DND-41 (cell line): Measurements from ENCODE around the gene TPM4.
"Not testable (repeated sequence)": the region's sequence is repeated elsewhere in the genome, so short reads cannot be mapped to it uniquely, and the experiment has no call there.

Source experiments
- ATAC-seq: fragments of 200-7000 bp; cut with Tn5 transposase; 3 replicates; pipeline ENCODE4 v1.9.1; 2021; ENCODE audit warnings: low read depth; ENCODE audit not compliant: insufficient read depth
- DNase-seq: peaks from one replicate; pipeline ENCODE4 v3.0.0-alpha.2; 2020
- H2AFZ ChIP-seq: 2 replicates; pipeline ENCODE4 v1.6.0; 2012; ENCODE audit warnings: low read depth, low read length
- H3K27ac ChIP-seq: 2 replicates; pipeline ENCODE4 v1.5.1; 2012; ENCODE audit warnings: low read length, inconsistent platforms
- H3K27me3 ChIP-seq: fragments of 200-600 bp; sonication (generic); 2 replicates; pipeline ENCODE4 v1.6.0; 2012; ENCODE audit warnings: low read length, mild to moderate bottlenecking, inconsistent platforms; ENCODE audit not compliant: insufficient read depth, poor library complexity
- H3K36me3 ChIP-seq: 2 replicates; pipeline ENCODE4 v1.5.1; 2012; ENCODE audit warnings: low read length, inconsistent platforms; ENCODE audit not compliant: insufficient read depth
- H3K4me1 ChIP-seq: 2 replicates; pipeline ENCODE4 v1.5.1; 2012; ENCODE audit warnings: mild to moderate bottlenecking, low read length; ENCODE audit not compliant: insufficient read depth
- H3K4me2 ChIP-seq: 2 replicates; pipeline ENCODE4 v1.6.0; 2012; ENCODE audit warnings: mild to moderate bottlenecking, moderate library complexity, low read length, inconsistent platforms; ENCODE audit not compliant: insufficient read depth
- H3K4me3 ChIP-seq, 2 experiments: fragments of 200-600 bp in 1 of 2; shearing (Covaris generic) in 1 of 2; 2 replicates each; pipeline ENCODE4 v1.5.1; 2012 to 2016; ENCODE audit warnings: inconsistent platforms in 2 of 2, low read length in 2 of 2, mild to moderate bottlenecking in 2 of 2, low read depth in 1 of 2, moderate library complexity in 1 of 2
- H3K79me2 ChIP-seq: 2 replicates; pipeline ENCODE4 v1.6.0; 2012; ENCODE audit warnings: low read length, inconsistent platforms; ENCODE audit not compliant: insufficient read depth
- H3K9ac ChIP-seq: 2 replicates; pipeline ENCODE4 v1.6.0; 2012; ENCODE audit warnings: low read depth, mild to moderate bottlenecking, inconsistent platforms, low read length, moderate library complexity
- H3K9me3 ChIP-seq: 2 replicates; pipeline ENCODE4 v1.5.1; 2012; ENCODE audit warnings: low read length, moderate library complexity, mild to moderate bottlenecking, inconsistent platforms; ENCODE audit not compliant: insufficient read depth, severe bottlenecking
- H4K20me1 ChIP-seq: 2 replicates; pipeline ENCODE4 v1.6.0; 2012; ENCODE audit warnings: low read length; ENCODE audit not compliant: insufficient read depth
- EZH2 ChIP-seq: IDR thresholded peaks from 3 replicates; pipeline ENCODE4 v1.6.1; 2012; ENCODE audit warnings: borderline replicate concordance, low read depth, mild to moderate bottlenecking, moderate library complexity, low read length, inconsistent platforms; ENCODE audit not compliant: severe bottlenecking
- TF ChIP-seq, protein P1 (sequence below): IDR thresholded peaks from 2 replicates; pipeline ENCODE4 v1.5.1; 2012; ENCODE audit warnings: borderline replicate concordance, low read length, moderate library complexity, mild to moderate bottlenecking; ENCODE audit not compliant: poor library complexity, severe bottlenecking; ENCODE audit errors: extremely low read depth

The TPM4 gene

DNA sequence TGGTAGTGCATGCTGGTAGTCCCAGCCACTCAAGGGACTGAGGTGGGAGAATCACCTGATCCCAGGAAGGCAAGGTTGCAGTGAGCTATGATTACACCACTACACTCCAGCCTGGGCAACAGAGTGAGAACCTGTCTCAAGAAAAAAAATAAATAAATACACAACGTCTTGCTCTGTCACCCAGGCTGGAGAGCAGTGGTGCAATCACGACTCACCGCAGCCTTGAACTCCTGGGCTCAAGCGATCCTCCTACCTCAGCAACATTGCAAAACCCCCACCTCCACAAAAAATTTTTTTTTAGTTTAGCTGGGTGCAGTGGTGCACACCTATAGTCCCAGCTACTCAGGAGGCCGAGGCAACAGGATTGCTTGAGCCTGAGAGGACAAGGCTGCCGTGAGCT lies 8.8 kb downstream of the TPM4 start:
- H3K4me1 ChIP-seq = peaks cover 4% of the 10 kb centered on the region
- H3K79me2 ChIP-seq = peaks cover 58% of the 10 kb centered on the region
- no peak overlapping the region for H3K27ac ChIP-seq
- no peak for DNase-seq
- no peak overlapping the region for H3K4me3 ChIP-seq
- no peak overlapping the region for H2AFZ ChIP-seq
- no peaks in the 10 kb centered on the region for H3K27me3 ChIP-seq
- H4K20me1 ChIP-seq = peaks cover 50% of the 10 kb centered on the region
- no peak overlapping the region for H3K4me2 ChIP-seq
- no peaks in the 10 kb centered on the region for H3K9me3 ChIP-seq
- no peak overlapping the region for H3K9ac ChIP-seq
- peaks cover 100% of the 10 kb centered on the region for H3K36me3 ChIP-seq
- TF ChIP-seq EZH2 = no peak
- no peak for ATAC-seq

DNA sequence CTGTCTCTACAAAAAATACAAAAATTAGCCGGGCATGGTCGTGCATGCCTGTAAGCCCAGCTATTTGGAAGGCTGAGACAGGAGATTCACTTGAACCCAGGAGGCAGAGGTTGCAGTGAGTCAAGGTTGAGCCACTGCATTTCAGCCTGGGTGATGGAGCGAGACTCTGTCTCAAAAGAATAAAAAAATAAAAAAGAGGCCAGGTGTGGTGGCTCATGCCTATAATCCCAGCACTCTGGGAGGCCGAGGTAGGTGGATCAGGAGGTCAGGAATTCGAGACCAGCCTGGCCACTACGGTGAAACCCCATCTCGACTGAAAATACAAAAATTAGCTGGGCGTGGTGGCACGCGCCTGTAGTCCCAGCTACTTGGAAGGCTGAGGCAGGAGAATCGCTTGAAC lies 11.1 kb downstream of the TPM4 start:
- H3K27ac ChIP-seq, H3K4me1 ChIP-seq, H3K9me3 ChIP-seq, ATAC-seq, H3K9ac ChIP-seq, H3K4me3 ChIP-seq, H2AFZ ChIP-seq, DNase-seq, H3K4me2 ChIP-seq, H3K27me3 ChIP-seq: not testable (repeated sequence)
- Histone ChIP-seq H3K79me2 (peaks cover 36% of the 10 kb centered on the region), H4K20me1 (peaks cover 32% of the 10 kb centered on the region), H3K36me3 (peaks cover 100% of the 10 kb centered on the region)

DNA sequence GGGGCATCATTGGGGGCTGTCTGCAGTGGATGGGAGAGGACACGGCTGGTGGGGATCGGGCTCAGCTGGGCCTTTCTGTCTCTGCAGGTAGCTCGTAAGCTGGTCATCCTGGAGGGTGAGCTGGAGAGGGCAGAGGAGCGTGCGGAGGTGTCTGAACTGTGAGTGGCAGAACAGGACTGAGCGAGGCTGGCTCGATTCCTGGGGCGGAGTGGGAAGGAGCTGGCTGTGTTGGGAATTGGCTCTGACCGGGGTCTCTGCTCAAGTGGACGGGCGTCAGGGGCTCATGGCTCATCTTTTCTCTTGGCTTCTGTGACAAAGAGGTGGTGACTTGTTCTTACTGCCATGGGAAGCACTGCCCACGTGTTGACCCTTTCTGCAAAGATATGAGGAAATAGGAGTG lies 11.6 kb downstream of the TPM4 start:
- Histone ChIP-seq H3K27ac (no peak overlapping the region), H3K9ac (no peak overlapping the region), H3K4me2 (no peak overlapping the region), H3K9me3 (no peaks in the 10 kb centered on the region), H3K4me3 (no peak overlapping the region), H3K27me3 (no peaks in the 10 kb centered on the region), H3K4me1 (no peaks in the 10 kb centered on the region), H4K20me1 (peaks cover 29% of the 10 kb centered on the region), H2AFZ (no peak overlapping the region), H3K79me2 (peaks cover 30% of the 10 kb centered on the region), H3K36me3 (peaks cover 99% of the 10 kb centered on the region)
- DNase-seq = no peak
- no peak for TF ChIP-seq EZH2
- TF ChIP-seq, protein P1, sequence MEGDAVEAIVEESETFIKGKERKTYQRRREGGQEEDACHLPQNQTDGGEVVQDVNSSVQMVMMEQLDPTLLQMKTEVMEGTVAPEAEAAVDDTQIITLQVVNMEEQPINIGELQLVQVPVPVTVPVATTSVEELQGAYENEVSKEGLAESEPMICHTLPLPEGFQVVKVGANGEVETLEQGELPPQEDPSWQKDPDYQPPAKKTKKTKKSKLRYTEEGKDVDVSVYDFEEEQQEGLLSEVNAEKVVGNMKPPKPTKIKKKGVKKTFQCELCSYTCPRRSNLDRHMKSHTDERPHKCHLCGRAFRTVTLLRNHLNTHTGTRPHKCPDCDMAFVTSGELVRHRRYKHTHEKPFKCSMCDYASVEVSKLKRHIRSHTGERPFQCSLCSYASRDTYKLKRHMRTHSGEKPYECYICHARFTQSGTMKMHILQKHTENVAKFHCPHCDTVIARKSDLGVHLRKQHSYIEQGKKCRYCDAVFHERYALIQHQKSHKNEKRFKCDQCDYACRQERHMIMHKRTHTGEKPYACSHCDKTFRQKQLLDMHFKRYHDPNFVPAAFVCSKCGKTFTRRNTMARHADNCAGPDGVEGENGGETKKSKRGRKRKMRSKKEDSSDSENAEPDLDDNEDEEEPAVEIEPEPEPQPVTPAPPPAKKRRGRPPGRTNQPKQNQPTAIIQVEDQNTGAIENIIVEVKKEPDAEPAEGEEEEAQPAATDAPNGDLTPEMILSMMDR = no peak
- no peak for ATAC-seq

DNA sequence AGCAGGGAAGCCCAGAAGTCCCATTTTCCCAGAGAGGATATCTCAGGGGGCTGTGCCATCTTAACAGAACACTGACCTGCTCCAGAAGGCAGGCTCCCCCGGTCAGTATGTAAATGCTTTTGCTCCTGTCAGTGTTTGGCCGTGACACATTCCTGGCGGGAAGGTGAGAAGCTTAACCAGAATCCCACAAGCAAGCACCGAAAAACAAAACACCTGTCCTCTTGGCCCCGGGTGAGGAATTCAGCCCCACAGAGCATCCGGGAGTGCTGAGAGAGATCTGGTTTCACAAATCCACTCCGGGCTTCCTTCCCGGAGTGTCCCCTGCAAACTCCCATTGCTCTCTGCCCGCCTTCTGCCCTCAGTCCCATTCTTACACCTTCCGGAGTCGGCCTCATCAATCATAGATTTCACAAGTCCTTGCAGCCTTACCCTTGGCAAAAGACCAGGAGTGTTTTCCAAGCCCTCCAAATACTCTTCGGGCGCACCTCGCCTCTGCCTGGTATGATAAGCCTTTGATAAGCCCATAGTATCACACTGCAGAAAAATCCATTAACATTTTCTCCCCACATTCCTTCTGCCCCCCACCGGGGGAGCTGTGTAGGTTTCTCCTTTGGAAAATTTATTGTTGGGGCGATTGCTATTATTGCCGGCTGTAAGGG lies 12.2 kb downstream of the TPM4 start:
- no peaks in the 10 kb centered on the region for H3K4me1 ChIP-seq
- no peak overlapping the region for H3K4me2 ChIP-seq
- H3K9me3 ChIP-seq = no peaks in the 10 kb centered on the region
- ATAC-seq (no peak), DNase-seq (no peak)
- H3K79me2 ChIP-seq = peaks cover 25% of the 10 kb centered on the region
- no peak overlapping the region for H3K27ac ChIP-seq
- peaks cover 99% of the 10 kb centered on the region for H3K36me3 ChIP-seq
- no peak overlapping the region for H3K4me3 ChIP-seq
- no peak overlapping the region for H2AFZ ChIP-seq
- TF ChIP-seq EZH2 = no peak
- TF ChIP-seq, protein P1 = peak; percentile 25
- H3K9ac ChIP-seq = no peak overlapping the region
- H3K27me3 ChIP-seq = no peaks in the 10 kb centered on the region
- H4K20me1 ChIP-seq = peaks cover 26% of the 10 kb centered on the region
